ENCODE data around the gene CXCL14.

Gene CXCL14

DNA sequence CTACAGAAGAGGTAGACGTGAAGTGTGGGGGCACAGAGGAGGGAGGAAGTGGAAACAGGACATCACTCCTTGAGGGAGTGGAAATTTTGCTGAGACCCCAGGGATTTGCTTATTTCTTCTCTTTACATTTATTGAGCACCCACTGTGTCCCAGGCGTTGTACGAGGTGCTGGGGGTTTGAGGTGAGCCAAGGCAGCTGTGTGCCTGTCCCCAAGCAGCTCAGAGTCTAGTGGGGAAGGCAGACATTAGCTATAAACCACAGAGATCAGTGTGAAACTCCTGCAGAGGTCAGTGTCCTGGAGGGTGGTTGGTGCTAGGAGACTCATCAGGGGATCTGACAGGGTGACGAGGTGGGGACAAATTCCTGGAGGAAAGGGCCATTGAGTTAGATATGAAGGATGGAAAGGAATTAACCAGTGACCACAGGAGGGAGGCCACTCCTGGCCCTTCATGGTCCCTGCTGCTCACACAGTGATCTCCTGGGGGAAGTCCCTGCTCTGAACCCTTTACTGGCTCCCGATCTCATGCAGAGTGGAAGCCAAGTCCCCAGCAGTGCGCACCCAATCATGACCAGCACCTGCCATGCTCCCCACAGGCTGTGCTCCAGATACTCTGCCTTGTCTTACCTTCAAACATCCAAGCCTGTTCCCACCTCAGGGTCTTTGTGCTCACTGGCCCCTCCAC is 3.4 kb upstream of the CXCL14 start:
- Histone ChIP-seq H3K27ac (ENCODE audit: low read depth, low read length) (no peak overlapping the region), H3K4me3 (ENCODE audit: low read length) (no peak overlapping the region), H3K36me3 (ENCODE audit: insufficient read depth, low read length) (no peaks in the 10 kb centered on the region), H3K9ac (ENCODE audit: low read depth, low read length) (no peak overlapping the region), H3K9me3 (ENCODE audit: insufficient read depth, low read depth, low read length) (no peaks in the 10 kb centered on the region), H3K27me3 (ENCODE audit: insufficient read depth, low read length) (peaks cover 57% of the 10 kb centered on the region), H3K4me1 (ENCODE audit: insufficient read depth, low read length) (peaks cover 19% of the 10 kb centered on the region)
- WGBS = 84% methylated on average over 6 of the region's 6 CpGs

DNA sequence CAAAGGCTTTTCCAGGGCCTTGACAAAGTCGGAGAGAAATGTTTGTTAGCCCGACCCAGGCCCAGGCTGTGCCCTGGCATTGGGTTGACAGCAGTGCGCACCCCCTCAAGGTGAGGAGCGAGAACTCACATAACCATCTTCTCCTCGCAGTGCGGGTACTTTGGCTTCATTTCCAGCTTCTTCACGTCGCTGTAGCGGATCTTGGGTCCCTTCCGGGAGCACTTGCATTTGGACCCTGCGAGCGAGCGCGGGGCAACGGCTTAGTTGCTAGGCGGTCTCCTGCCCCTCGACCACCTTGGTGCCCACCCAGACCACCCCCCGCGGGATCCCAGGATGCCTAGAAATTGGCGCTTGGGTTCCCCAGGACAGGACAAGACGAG is 496 bp downstream of the CXCL14 start:
- H3K9ac ChIP-seq (ENCODE audit: low read depth, low read length) = no peak overlapping the region
- H3K4me3 ChIP-seq (ENCODE audit: low read length) = peak overlapping the region; percentile 62
- no peaks in the 10 kb centered on the region for H3K9me3 ChIP-seq (ENCODE audit: insufficient read depth, low read depth, low read length)
- H3K27me3 ChIP-seq (ENCODE audit: insufficient read depth, low read length) = peaks cover 73% of the 10 kb centered on the region
- WGBS = 4% methylated on average over 21 of the region's 21 CpGs
- peaks cover 24% of the 10 kb centered on the region for H3K4me1 ChIP-seq (ENCODE audit: insufficient read depth, low read length)
- H3K27ac ChIP-seq (ENCODE audit: low read depth, low read length) = no peak overlapping the region
- no peaks in the 10 kb centered on the region for H3K36me3 ChIP-seq (ENCODE audit: insufficient read depth, low read length)

DNA sequence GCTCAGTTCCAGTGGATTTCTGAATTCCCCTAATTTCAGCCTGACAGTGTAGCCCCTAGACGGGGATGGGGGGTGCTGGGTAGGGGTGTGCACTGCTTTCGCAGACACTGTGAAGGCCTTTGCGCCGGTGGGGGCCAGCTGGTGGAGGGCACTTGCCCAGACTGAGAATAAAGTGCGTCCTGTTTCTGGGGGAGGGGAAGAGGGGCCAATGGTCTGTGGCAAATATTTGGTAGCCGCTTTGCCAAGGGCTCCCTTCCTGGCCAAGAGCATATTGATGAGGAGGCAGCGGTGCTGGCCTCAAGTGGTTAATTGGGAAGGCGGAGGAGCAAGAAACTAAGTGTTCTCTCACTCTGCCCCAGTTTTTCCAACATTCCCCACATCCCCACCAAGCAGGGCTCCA is 1.4 kb downstream of the CXCL14 start:
- no peak overlapping the region for H3K4me3 ChIP-seq (ENCODE audit: low read length)
- no peaks in the 10 kb centered on the region for H3K36me3 ChIP-seq (ENCODE audit: insufficient read depth, low read length)
- 47% methylated on average over 6 of the region's 8 CpGs for WGBS
- no peaks in the 10 kb centered on the region for H3K9me3 ChIP-seq (ENCODE audit: insufficient read depth, low read depth, low read length)
- peaks cover 71% of the 10 kb centered on the region for H3K27me3 ChIP-seq (ENCODE audit: insufficient read depth, low read length)
- H3K4me1 ChIP-seq (ENCODE audit: insufficient read depth, low read length) = peaks cover 24% of the 10 kb centered on the region
- no peak overlapping the region for H3K9ac ChIP-seq (ENCODE audit: low read depth, low read length)
- no peak overlapping the region for H3K27ac ChIP-seq (ENCODE audit: low read depth, low read length)

DNA sequence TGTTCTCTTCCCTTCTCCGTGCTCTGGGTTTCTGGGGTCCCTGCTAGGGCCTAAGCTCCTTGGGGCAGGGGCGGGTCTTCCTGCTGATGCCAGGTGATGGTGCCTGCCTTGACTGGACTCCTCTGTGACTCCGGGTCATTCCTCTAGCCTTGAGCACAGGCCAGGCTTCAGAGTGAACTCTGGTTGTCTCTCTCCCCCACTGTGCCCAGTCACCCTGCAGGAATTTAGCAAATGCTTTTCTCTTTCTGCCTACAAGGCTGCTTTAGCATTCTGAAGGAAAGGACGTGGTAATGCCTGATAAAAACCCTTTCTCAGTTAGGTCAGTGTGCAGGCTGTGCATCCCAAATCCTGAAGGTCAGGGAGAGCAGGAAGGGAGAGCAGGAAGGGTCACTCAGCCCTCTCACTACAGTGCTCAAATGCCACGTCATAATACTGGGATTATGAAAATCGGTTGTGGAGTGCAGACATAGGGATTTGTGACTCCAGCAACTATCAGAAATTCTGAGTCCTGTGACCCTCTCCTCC is 2.7 kb downstream of the CXCL14 start:
- Histone ChIP-seq H3K27ac (ENCODE audit: low read depth, low read length) (no peak overlapping the region), H3K4me1 (ENCODE audit: insufficient read depth, low read length) (peaks cover 24% of the 10 kb centered on the region), H3K27me3 (ENCODE audit: insufficient read depth, low read length) (peaks cover 59% of the 10 kb centered on the region), H3K9me3 (ENCODE audit: insufficient read depth, low read depth, low read length) (no peaks in the 10 kb centered on the region), H3K9ac (ENCODE audit: low read depth, low read length) (peak overlapping the region; percentile 4; the same call in 1 of the 2 replicates), H3K36me3 (ENCODE audit: insufficient read depth, low read length) (no peaks in the 10 kb centered on the region), H3K4me3 (ENCODE audit: low read length) (no peak overlapping the region)
- 52% methylated on average over 5 of the region's 6 CpGs for WGBS

DNA sequence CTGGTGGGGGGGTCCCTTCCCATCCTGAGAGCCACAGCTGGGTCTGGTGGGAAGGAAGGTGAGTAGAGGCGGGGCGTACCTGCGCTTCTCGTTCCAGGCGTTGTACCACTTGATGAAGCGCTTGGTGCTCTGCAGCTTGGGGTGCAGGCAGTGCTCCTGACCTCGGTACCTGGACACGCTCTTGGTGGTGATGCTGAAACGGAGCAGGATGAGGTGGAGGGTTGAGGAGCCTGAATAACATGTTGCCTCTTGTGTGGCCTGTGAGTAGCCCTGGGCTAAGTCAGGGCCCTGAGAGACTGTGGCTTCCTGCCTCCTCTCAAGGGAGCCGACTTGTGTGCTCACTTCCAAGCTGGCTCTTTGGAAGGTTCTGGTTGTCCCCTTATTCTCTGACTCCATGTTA is 4.3 kb downstream of the CXCL14 start:
- no peak overlapping the region for H3K9ac ChIP-seq (ENCODE audit: low read depth, low read length)
- 96% methylated on average over 10 of the region's 10 CpGs for WGBS
- H3K9me3 ChIP-seq (ENCODE audit: insufficient read depth, low read depth, low read length) = no peaks in the 10 kb centered on the region
- no peak overlapping the region for H3K4me3 ChIP-seq (ENCODE audit: low read length)
- H3K27ac ChIP-seq (ENCODE audit: low read depth, low read length) = no peak overlapping the region
- no peaks in the 10 kb centered on the region for H3K36me3 ChIP-seq (ENCODE audit: insufficient read depth, low read length)
- H3K27me3 ChIP-seq (ENCODE audit: insufficient read depth, low read length) = peaks cover 42% of the 10 kb centered on the region
- peaks cover 24% of the 10 kb centered on the region for H3K4me1 ChIP-seq (ENCODE audit: insufficient read depth, low read length)

DNA sequence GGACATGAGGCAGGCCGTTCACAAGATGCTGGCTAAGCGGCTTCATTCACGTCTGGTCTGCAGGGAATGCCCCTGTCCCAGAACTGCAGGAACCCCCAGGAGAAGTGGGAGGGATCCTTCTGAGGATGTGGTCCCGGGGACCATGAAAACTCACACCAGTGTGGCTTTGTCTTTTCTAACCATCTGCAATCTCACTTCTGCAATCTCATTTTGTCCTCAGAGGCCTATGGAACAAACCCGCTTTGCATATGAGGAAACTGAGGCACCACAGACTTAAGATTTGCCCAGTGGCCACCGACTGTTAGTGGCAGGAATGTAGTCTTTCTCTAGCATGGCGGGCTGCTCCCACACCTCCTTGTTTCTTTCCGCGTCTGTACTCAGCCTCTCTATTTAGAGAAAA is 6.9 kb downstream of the CXCL14 start:
- peaks cover 16% of the 10 kb centered on the region for H3K27me3 ChIP-seq (ENCODE audit: insufficient read depth, low read length)
- peaks cover 10% of the 10 kb centered on the region for H3K4me1 ChIP-seq (ENCODE audit: insufficient read depth, low read length)
- H3K9ac ChIP-seq (ENCODE audit: low read depth, low read length) = no peak overlapping the region
- H3K36me3 ChIP-seq (ENCODE audit: insufficient read depth, low read length) = no peaks in the 10 kb centered on the region
- no peaks in the 10 kb centered on the region for H3K9me3 ChIP-seq (ENCODE audit: insufficient read depth, low read depth, low read length)
- H3K4me3 ChIP-seq (ENCODE audit: low read length) = no peak overlapping the region
- no peak overlapping the region for H3K27ac ChIP-seq (ENCODE audit: low read depth, low read length)
- 86% methylated on average over 9 of the region's 9 CpGs for WGBS

DNA sequence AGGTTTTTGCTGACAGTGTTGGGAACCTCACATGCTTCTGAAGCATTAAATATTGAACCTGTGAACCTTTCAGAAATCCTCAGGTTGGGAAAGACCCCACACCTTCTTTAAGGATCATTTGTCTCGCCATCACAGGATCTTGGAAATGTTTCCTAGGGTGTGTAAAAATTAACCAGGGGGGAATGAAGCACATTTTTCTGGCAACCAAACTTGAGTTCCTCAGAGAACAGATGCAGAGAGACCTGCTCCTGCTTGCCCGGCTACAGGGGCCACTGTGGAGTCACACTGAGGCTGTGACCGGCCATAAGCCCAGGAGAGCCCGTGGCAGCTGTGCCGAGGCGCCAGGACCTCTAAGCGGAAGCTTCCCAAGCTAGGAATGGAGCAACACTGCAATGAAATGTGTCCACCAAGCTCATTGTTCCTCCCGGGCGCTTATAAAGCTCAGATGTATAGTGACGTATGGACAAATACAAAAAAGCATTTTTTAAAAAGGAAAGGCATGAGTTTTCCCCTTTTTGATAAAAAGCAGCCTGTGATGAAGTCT is 7.7 kb downstream of the CXCL14 start:
- no peaks in the 10 kb centered on the region for H3K36me3 ChIP-seq (ENCODE audit: insufficient read depth, low read length)
- no peak overlapping the region for H3K4me3 ChIP-seq (ENCODE audit: low read length)
- no peaks in the 10 kb centered on the region for H3K9me3 ChIP-seq (ENCODE audit: insufficient read depth, low read depth, low read length)
- H3K27me3 ChIP-seq (ENCODE audit: insufficient read depth, low read length) = peaks cover 16% of the 10 kb centered on the region
- no peak overlapping the region for H3K9ac ChIP-seq (ENCODE audit: low read depth, low read length)
- no peak overlapping the region for H3K27ac ChIP-seq (ENCODE audit: low read depth, low read length)
- 89% methylated on average over 10 of the region's 10 CpGs for WGBS
- 0 out of 2 replicates have a peak, but pooled peaks cover 4% of the 10 kb centered on the region for H3K4me1 ChIP-seq (ENCODE audit: insufficient read depth, low read length)

DNA sequence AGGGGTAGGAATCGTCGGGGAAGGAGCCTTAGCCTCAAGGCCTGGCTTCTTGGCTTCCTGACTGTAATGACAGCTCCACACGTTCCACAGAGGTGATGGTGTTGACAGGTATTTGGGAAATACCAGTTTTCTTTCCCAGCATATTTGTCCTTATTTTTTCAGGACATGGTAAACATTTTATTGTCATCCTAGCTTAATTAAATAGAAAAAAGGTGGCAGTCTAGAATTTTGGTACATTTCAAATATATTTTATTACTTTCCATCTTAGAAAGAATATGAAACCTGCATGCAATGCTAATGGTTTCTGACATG is 8.4 kb downstream of the CXCL14 start:
- 71% methylated on average over 3 of the region's 3 CpGs for WGBS

DNA sequence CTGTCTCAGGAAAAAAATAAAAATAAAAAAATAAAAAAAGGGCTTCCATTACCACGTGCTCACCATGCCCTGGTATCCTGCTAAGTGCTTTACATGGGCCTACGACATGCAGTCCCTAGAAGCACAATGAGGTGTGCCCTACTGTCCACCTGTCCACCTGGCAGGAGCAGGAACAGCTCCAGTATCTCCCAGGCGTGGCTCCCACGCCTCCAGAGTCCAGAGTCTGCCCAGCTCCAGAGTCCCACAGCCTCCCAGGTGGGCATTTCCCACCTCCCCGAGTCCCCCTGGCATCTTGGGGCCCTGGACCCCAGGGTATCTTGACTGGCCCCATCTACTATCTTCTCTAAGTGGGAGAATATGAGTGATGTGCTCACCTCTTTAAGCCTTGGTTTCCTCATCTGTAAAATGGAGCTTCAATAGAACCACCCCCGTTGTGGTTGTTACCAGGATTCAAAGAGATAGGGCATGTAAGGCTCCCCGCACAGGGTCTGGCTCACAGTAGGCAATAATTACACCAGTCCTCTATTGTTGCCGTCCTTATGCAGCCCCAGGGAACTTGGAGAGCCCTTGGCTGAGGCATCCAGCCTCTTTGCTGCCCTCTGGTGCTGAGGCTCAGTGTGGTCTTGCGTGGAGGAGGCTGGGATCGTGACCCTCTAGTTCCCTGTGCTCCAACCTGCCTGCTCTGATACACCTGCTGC is 8.9 kb downstream of the CXCL14 start:
- no peak overlapping the region for H3K27ac ChIP-seq (ENCODE audit: low read depth, low read length)
- H3K4me3 ChIP-seq (ENCODE audit: low read length) = no peak overlapping the region
- WGBS = 57% methylated on average over 10 of the region's 10 CpGs
- H3K9me3 ChIP-seq (ENCODE audit: insufficient read depth, low read depth, low read length) = no peaks in the 10 kb centered on the region
- peaks cover 12% of the 10 kb centered on the region for H3K4me1 ChIP-seq (ENCODE audit: insufficient read depth, low read length)
- H3K36me3 ChIP-seq (ENCODE audit: insufficient read depth, low read length) = no peaks in the 10 kb centered on the region
- H3K27me3 ChIP-seq (ENCODE audit: insufficient read depth, low read length) = peaks cover 16% of the 10 kb centered on the region
- no peak overlapping the region for H3K9ac ChIP-seq (ENCODE audit: low read depth, low read length)

More for the DNA sequence above, 8.4 kb downstream of the CXCL14 start:
- no peaks in the 10 kb centered on the region for H3K9me3 ChIP-seq (ENCODE audit: insufficient read depth, low read depth, low read length)
- no peak overlapping the region for H3K9ac ChIP-seq (ENCODE audit: low read depth, low read length)
- H3K4me3 ChIP-seq (ENCODE audit: low read length) = no peak overlapping the region
- no peaks in the 10 kb centered on the region for H3K36me3 ChIP-seq (ENCODE audit: insufficient read depth, low read length)
- peaks cover 6% of the 10 kb centered on the region for H3K4me1 ChIP-seq (ENCODE audit: insufficient read depth, low read length)
- peaks cover 16% of the 10 kb centered on the region for H3K27me3 ChIP-seq (ENCODE audit: insufficient read depth, low read length)
- no peak overlapping the region for H3K27ac ChIP-seq (ENCODE audit: low read depth, low read length)

DNA sequence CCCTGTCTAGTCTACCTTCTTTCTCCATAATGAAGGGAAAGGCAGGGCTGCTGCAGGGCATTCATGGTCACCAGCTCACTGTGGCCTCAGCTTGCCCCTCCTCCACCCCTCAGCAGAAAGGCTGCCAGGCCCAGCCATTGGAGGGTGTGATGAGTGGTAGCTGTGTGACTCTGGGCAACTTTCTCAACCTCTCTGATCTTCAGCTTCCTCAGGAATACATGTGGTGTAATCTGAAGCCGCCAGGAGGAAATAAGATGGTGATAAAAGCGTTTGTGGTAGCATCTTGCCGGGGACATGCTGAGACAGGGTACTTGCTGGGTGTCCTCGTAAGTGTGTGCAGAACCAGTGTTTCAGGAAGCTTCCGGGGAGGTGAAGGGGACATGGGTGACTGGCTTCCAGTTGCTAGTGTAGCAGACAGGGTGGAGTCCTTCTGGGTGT is 9.8 kb downstream of the CXCL14 start:
- Histone ChIP-seq H3K27me3 (ENCODE audit: insufficient read depth, low read length) (peaks cover 25% of the 10 kb centered on the region), H3K36me3 (ENCODE audit: insufficient read depth, low read length) (no peaks in the 10 kb centered on the region), H3K4me3 (ENCODE audit: low read length) (no peak overlapping the region), H3K9ac (ENCODE audit: low read depth, low read length) (no peak overlapping the region), H3K27ac (ENCODE audit: low read depth, low read length) (no peak overlapping the region), H3K4me1 (ENCODE audit: insufficient read depth, low read length) (peaks cover 19% of the 10 kb centered on the region), H3K9me3 (ENCODE audit: insufficient read depth, low read depth, low read length) (no peaks in the 10 kb centered on the region)
- 93% methylated on average over 5 of the region's 5 CpGs for WGBS

DNA sequence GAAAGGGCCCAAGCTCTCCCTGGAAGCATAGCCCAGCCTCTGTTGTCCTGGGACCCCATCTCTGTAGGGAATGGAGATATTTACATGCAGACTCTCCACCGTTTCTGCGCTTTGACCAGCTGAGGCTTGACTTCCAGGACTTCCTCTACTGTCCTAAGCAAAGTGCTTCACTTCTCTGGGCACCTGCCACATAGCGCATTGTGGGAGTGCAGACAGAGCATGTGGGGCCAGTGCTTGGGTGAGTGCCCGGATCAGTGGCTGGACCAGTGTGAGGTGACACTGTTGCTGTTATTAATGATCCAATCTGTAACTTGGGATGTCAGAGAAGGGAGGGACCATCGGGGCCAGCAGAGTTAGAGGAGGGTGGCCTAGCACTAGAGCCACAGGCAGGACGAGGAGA is 10.5 kb downstream of the CXCL14 start:
- Histone ChIP-seq H3K4me3 (ENCODE audit: low read length) (no peak overlapping the region), H3K27me3 (ENCODE audit: insufficient read depth, low read length) (peaks cover 29% of the 10 kb centered on the region), H3K4me1 (ENCODE audit: insufficient read depth, low read length) (peaks cover 19% of the 10 kb centered on the region), H3K9ac (ENCODE audit: low read depth, low read length) (no peak overlapping the region), H3K36me3 (ENCODE audit: insufficient read depth, low read length) (no peaks in the 10 kb centered on the region), H3K27ac (ENCODE audit: low read depth, low read length) (no peak overlapping the region), H3K9me3 (ENCODE audit: insufficient read depth, low read depth, low read length) (no peaks in the 10 kb centered on the region)
- 92% methylated on average over 6 of the region's 6 CpGs for WGBS

All from HUES64 (cell line).